CD1c-positive myeloid dendritic cell (primary cell): Measurements from ENCODE around the gene PHF20.
"Not testable (repeated sequence)": the region's sequence is repeated elsewhere in the genome, so short reads cannot be mapped to it uniquely, and the experiment has no call there.

Experiments used
- DNase-seq: peaks from one replicate; pipeline ENCODE4 v3.0.0-alpha.2; 2016; ENCODE audit errors: extremely low spot score

Gene PHF20

GRCh38 chr20:35885212-35885611, 113.4 kb downstream of the PHF20 start:
- no peak for DNase-seq

- DNase-seq: no peak
Observed at GRCh38 chr20:35886537-35886936, 114.7 kb downstream of the PHF20 start.

GRCh38 chr20:35887393-35888064, 115.7 kb downstream of the PHF20 start:
- peak; percentile 17 for DNase-seq

GRCh38 chr20:35888657-35889056, 116.8 kb downstream of the PHF20 start:
- no peak for DNase-seq

GRCh38 chr20:35891375-35891774, 119.6 kb downstream of the PHF20 start:
- no peak for DNase-seq

- DNase-seq: no peak
Observed at GRCh38 chr20:35892871-35893270, 121.1 kb downstream of the PHF20 start.

GRCh38 chr20:35893942-35894341, 122.1 kb downstream of the PHF20 start:
- no peak for DNase-seq

GRCh38 chr20:35895516-35895915, 123.7 kb downstream of the PHF20 start:
- peak; percentile 23 for DNase-seq

GRCh38 chr20:35899064-35899463, 127.2 kb downstream of the PHF20 start:
- no peak for DNase-seq

- not testable (repeated sequence) for DNase-seq
Observed at GRCh38 chr20:35901230-35901629, 129.4 kb downstream of the PHF20 start.

GRCh38 chr20:35901678-35902544, 130.1 kb downstream of the PHF20 start:
- no peak for DNase-seq

- DNase-seq: no peak
Observed at GRCh38 chr20:35902545-35902941, 130.7 kb downstream of the PHF20 start.

- DNase-seq: no peak
Observed at GRCh38 chr20:35903843-35904242, 132.0 kb downstream of the PHF20 start.

- DNase-seq: no peak
Observed at GRCh38 chr20:35904982-35905663, 133.3 kb downstream of the PHF20 start.

- no peak for DNase-seq
Observed at GRCh38 chr20:35907017-35907701, 135.3 kb downstream of the PHF20 start.

GRCh38 chr20:35908007-35908406, 136.2 kb downstream of the PHF20 start:
- no peak for DNase-seq

GRCh38 chr20:35909176-35909575, 137.4 kb downstream of the PHF20 start:
- DNase-seq: no peak

GRCh38 chr20:35909796-35910195, 138.0 kb downstream of the PHF20 start:
- DNase-seq: no peak

- DNase-seq: no peak
Observed at GRCh38 chr20:35910254-35910653, 138.4 kb downstream of the PHF20 start.

- no peak for DNase-seq
Observed at GRCh38 chr20:35912881-35913280, 141.1 kb downstream of the PHF20 start.

- DNase-seq: no peak
Observed at GRCh38 chr20:35917077-35917476, 145.3 kb downstream of the PHF20 start.

- no peak for DNase-seq
Observed at GRCh38 chr20:35918021-35918420, 146.2 kb downstream of the PHF20 start.
